Right ventricle myocardium inferior (tissue), 1 donor: ENCODE measurements around the gene SPINK7. TPM values are rescaled to one million over a fixed set of nuclear protein-coding genes. Genes with fewer than 3 reads are reported as not detected.

ENCODE experiments used
- ATAC-seq: fragments of 200-7000 bp; cut with Tn5 transposase; one replicate; pipeline ENCODE4 v1.9.1; 2020; ENCODE audit warnings: mild to moderate bottlenecking, moderate library complexity
- DNase-seq: peaks from one replicate; pipeline ENCODE4 v3.0.0; 2021; ENCODE audit errors: missing footprints
- intact Hi-C: fragments of 100-400 bp; cut with DNase I; formaldehyde crosslinking; loops from one replicate; pipeline ENCODE4 v1.11.0; 2022
- total RNA-seq: library from RNA; stranded (reverse); fragmentation: NEBNext Ultra II Directional; extraction: Animal tissue kit (Norgen Biotek cat#: 25700); gene quantifications from one replicate; pipeline ENCODE4 v1.2.1, GENCODE V29; 2021
- donor health status: DM: no; HTN: yes; CAD: no; lungs with severe emphysema.

Gene SPINK7
- total RNA-seq, 1 donor from 2014 or later: not detected

GRCh38 chr5:148342371-148343045 is 30.3 kb downstream of the SPINK7 start:
- intact Hi-C loops: no loop called here
- ATAC-seq: no peak

GRCh38 chr5:148343046-148343407 is 30.8 kb downstream of the SPINK7 start:
- DNase-seq: no peak
- no peak for ATAC-seq
- intact Hi-C loops: no loop called here

More at GRCh38 chr5:148342371-148343045, 30.3 kb downstream of the SPINK7 start:
- DNase-seq: no peak

- no peak for DNase-seq
- ATAC-seq: no peak
- intact Hi-C loops: no loop called here
These were observed 31.6 kb downstream of the SPINK7 start for GRCh38 chr5:148343603-148344487.

GRCh38 chr5:148347706-148348105 is 35.5 kb downstream of the SPINK7 start:
- no peak for DNase-seq
- no peak for ATAC-seq
- intact Hi-C loops: no loop called here

- ATAC-seq (no peak), DNase-seq (no peak)
- intact Hi-C loops: no loop called here
These were observed 40.5 kb downstream of the SPINK7 start for GRCh38 chr5:148352696-148353095.

GRCh38 chr5:148353634-148354033 is 41.4 kb downstream of the SPINK7 start:
- intact Hi-C loops: no loop called here
- no peak for ATAC-seq
- DNase-seq: no peak

- ATAC-seq (no peak), DNase-seq (no peak)
- intact Hi-C loops: loop anchor here (10.0 kb wide), 1 partner anchor 70 kb away; no protein-coding TSS in a partner anchor
These were observed 52.1 kb downstream of the SPINK7 start for GRCh38 chr5:148364343-148364742.

Other genes with a start within 250 kb of the SPINK7 start
- 1.1 TPM for gene SPINK5, start 248.4 kb upstream of the SPINK7 start, total RNA-seq
- not detected for gene SPINK14, start 143.9 kb upstream of the SPINK7 start, total RNA-seq
- gene SPINK6, start 109.4 kb upstream of the SPINK7 start, total RNA-seq: not detected
- gene MARCOL, start 73.9 kb upstream of the SPINK7 start, total RNA-seq: not detected
- not detected for gene SPINK13, start 43.6 kb upstream of the SPINK7 start, total RNA-seq
- gene SPINK9, start 23.1 kb downstream of the SPINK7 start, total RNA-seq: not detected
- gene FBXO38, start 71.5 kb downstream of the SPINK7 start, total RNA-seq: 32.8 TPM